ENCODE results near the gene CNPY4.

CNPY4 gene

GRCh38 chr7:100093054-100093453 lies 26.4 kb upstream of the CNPY4 start:
- DNase-seq: no peak

DNA sequence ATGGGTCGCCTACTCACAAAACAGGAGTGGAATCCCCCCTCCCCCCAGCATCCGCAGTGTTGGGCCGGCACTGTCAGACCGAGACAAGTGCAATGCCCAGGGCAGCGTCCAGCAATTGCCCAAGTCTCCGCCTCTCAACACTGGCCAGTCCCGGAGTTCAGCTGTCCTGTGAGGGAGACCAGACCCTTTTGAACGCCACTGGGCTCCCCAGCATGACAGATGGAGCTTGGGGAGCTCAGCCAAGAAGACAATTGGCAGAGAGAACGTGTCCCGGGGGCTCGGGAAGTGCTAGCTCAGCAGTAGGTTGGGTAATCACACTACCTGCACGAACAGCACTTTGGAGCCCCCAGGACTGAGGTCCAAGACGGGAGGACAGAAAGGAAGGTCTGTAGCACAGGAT lies 25.9 kb upstream of the CNPY4 start:
- DNase-seq: no peak

DNA sequence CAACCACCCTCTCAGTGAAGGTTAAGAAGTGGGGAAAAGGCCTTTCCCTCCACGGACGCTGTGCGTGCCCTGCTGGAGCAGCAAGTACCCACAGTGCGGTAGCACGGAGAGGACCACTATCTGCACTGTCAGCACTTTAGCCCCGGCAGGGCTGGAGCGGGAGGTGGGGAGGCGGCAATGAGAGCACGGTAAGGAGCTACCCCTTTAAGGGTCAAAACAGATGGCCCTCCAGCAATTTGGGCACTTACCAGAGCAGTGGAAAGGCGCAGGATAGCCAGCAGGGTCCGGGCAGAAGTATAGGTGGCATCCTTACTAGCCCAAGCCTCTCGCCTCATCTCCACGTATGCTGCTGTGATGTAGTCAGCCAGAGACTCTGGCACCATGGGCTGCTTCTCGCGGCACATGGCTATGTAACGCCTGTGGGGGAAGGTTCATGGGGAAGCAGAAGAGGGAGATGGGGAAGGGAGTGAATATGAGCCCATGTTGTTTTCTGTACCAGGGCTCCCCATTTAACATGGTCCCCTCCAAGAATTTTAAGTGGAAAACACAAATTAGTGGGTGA lies 25.4 kb upstream of the CNPY4 start:
- no peak for DNase-seq

DNA sequence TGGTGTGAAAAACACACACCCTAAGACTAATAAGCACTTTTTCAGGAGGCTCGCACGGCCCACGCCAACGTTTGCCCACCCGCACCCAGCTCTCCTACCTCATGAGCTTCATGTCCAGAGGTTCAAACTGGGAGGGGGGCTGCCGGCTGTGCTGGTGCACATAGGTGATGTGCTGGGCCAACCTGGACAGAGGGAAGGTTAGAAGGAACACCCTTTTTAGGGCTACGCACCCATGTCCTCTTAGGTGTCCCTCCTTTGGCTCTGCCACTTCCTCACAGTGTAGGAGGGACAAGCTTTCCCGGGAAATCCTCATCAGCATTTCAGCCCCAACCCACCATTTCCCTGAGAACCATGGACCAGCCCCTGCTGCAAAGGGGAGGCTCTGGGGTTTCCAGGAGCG lies 24.1 kb upstream of the CNPY4 start:
- DNase-seq: no peak

DNA sequence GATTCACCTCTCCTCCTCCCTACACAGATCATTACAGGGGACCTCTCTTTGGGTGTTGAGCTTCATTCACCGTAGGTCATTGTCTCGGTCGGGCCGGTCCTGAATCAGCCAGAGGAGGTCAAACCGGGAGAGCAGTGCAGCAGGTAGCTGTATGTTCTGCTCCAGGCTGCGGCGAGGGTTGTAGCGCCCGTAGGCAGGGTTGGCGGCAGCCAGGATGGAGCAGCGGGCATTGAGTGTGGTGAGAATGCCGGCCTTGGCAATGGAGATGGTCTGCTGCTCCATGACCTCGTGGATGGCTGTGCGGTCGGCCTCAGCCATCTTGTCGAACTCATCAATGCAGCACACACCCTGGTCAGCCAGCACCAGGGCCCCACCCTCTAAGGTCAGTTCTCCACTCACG lies 23.7 kb upstream of the CNPY4 start:
- no peak for DNase-seq

- DNase-seq: no peak
Observed at GRCh38 chr7:100098913-100099312, 20.5 kb upstream of the CNPY4 start.

- no peak for DNase-seq
Observed at GRCh38 chr7:100099452-100099851, 20.0 kb upstream of the CNPY4 start.

DNA sequence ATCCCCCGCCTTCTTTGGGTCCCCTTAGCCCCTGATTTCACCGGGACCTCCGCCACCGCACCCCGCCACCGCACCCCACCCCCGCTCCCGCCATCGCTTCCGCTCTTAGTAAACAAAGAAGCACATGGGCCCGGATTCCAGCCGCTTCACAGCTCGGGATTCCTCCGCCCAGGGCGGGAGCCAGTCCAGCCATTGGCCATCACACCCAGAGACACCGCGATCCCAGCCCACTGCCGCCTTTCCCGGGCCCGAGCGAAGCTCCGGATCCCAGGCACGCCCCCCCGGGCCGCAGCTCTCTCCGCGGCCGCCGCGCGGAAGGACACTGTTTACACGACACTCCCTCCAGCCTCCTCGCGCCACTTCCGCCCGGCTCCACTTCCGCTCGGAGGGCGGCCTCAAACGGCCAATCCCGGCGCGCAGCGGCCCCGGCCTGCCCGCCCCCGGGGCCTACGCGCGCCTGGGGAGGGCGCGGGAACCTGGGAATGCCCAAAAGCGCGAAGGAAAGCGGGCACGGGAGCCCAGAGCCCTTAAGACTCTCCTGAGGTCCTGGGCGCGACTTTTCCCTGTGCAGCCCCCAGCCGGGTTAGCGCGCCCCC lies 18.9 kb upstream of the CNPY4 start:
- peak; percentile 96 for DNase-seq

- peak; percentile 99 for DNase-seq
Observed at GRCh38 chr7:100101016-100101862, 18.2 kb upstream of the CNPY4 start, which contains the start of the genes AP4M1 and MCM7. Gene AP4M1, plus strand, starts transcription at chr7:100101643. Its CDS starts 72 bp downstream, at chr7:100101715. Gene MCM7, minus strand, starts transcription at chr7:100101397. Its CDS starts 103 bp downstream, at chr7:100101294.

- DNase-seq: no peak
Observed at GRCh38 chr7:100102950-100103840, 16.2 kb upstream of the CNPY4 start.

DNA sequence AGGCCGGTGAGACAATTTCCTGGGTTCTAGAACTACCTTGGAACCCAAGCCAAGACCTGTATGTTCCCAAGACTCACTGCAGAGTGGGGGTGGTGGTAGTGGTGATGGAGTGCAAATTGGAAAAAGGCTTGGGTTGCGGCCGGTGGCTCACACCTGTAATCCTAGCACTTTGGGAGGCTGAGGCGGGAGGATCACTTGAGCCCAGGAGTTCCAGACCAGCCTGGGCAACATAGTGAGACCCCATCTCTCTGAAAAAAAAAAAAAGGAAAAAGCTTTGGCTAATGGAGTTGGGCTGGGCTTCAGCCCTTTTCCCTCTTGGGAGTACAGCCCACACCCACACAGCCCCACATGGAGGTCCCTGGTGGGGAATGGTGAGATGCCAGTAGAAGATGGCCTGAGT lies 13.9 kb upstream of the CNPY4 start:
- DNase-seq: no peak

DNA sequence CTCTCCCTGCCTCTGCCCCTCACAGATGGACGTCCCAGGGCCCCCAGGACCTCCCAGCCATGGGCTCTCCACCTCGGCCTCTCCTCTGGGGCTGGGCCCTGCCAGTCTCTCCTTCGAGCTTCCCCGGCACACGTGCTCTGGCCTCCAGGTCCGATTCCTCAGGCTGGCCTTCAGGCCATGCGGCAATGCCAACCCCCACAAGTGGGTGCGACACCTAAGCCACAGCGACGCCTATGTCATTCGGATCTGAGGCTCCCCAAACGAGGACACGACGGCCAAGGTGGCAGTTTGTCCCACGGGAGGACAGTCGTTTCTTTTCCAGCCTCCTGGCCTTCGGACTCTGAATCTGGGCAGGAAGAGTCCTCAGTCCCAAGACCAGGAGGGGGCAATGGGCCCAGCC lies 12.8 kb upstream of the CNPY4 start:
- no peak for DNase-seq

- DNase-seq: no peak
Observed at GRCh38 chr7:100107125-100107737, 12.2 kb upstream of the CNPY4 start.

- DNase-seq: no peak
Observed at GRCh38 chr7:100107890-100108289, 11.5 kb upstream of the CNPY4 start.

GRCh38 chr7:100109521-100110163 lies 9.8 kb upstream of the CNPY4 start:
- DNase-seq: no peak

DNA sequence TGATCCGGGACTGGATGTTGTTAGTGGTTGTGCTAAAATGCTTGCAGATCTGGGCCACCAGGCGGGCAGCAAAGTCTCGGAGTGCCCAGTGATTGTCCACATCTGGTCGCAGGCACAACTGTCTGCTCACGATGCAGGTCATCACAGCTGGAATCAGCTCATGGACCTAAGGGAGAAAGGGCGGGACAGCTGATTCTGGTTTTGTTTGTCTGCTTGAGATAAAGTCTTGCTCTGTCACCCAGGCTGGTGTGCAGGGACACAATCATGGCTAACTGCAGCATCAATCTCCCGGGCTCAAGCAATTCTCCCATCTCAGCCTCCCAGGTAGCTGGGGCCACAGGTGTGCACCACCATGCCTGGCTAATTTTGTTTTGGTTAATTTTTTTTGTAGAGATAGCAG lies 8.3 kb upstream of the CNPY4 start:
- DNase-seq: no peak

DNA sequence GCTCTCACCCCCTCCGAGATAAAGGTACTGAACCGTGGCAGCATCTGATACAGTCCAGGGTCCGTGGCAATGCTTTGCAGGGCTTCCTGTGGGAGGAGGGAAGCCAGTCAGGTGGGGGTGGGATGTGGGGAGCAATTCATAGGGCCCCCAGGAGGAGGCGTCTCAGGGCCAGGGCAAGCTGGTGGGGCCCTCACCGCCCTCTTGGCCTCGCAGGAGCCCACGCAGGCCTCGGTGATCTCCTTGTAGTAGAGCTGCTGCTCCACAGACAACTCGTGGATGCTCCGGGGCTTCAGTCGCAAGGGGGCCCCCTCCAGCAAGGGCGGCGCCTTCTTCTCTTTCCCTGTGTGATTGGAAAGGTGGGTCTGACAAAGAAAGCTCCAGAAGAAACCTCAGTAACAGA lies 7.5 kb upstream of the CNPY4 start:
- DNase-seq: no peak

- no peak for DNase-seq
Observed at GRCh38 chr7:100115026-100115425, 4.4 kb upstream of the CNPY4 start.

- DNase-seq: no peak
Observed at GRCh38 chr7:100118388-100119071, 904 bp upstream of the CNPY4 start.

GRCh38 chr7:100119970-100120732 lies 717 bp downstream of the CNPY4 start:
- DNase-seq: peak; percentile 60

DNA sequence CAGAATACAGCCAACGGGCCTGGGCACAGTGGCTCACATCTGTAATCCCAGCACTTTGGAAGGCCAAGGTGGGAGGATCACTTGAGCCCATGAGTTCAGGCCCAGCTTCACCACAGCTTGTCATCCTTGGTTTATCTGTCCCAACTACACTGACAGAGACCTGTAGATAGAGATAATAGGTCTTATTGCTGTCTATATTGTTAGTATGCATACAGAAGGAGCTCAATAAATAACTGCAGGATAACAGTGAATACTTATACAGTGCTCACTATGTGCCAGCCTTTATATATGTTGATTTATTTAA lies 1.3 kb downstream of the CNPY4 start:
- no peak for DNase-seq

Data from NCI-H1092 treated with DMSO at 0.1 percent for 48 hours (cell line).